Stomach (tissue), 9 donors: ENCODE results near the gene SPTSSB. TPM values are rescaled to one million over a fixed set of nuclear protein-coding genes. Genes with fewer than 3 reads are reported as not detected.
A peak's percentile ranks its signal among the peaks of the same experiment; 100 is the strongest.

Source experiments
- DNase-seq, 2 donors: peaks; one replicate each; pipeline versions ENCODE4 v3.0.0 to v3.0.0-alpha.2; 2013 to 2019
- H3K27ac ChIP-seq, 5 donors: fragments of 200-600 bp in 4 of 5; sonication (generic) in 4 of 5; one replicate each; pipeline ENCODE4 v1.5.1; 2013 to 2019; ENCODE audit warnings: mild to moderate bottlenecking in 1 of 5, moderate library complexity in 1 of 5
- H3K27me3 ChIP-seq, 3 donors: fragments of 200-600 bp; sonication (generic); one replicate each; pipeline ENCODE4 v1.5.1; 2017 to 2019; ENCODE audit warnings: mixed run types in 1 of 3
- H3K36me3 ChIP-seq, 4 donors: fragments of 200-600 bp; sonication (generic); 1 replicate in 3 of 4; 2 replicates in 1 of 4; pipeline ENCODE4 v1.5.1; 2016 to 2019
- H3K4me1 ChIP-seq, 4 donors: fragments of 200-600 bp; sonication (generic); one replicate each; pipeline ENCODE4 v1.5.1; 2016 to 2019
- H3K4me3 ChIP-seq, 4 donors: fragments of 200-600 bp; sonication (generic) in 3 of 4; one replicate each; pipeline ENCODE4 v1.5.1; 2016 to 2019; ENCODE audit warnings: mild to moderate bottlenecking in 1 of 4
- H3K9me3 ChIP-seq, 4 donors: fragments of 200-600 bp; sonication (generic); one replicate each; pipeline ENCODE4 v1.5.1; 2016 to 2019
- EP300 ChIP-seq: sonication (generic); formaldehyde crosslinking; IDR thresholded peaks from one replicate; pipeline ENCODE4 v1.6.1; 2017; ENCODE audit warnings: antibody characterized with exemption
- POLR2A ChIP-seq, 4 donors: fragments of 450-650 bp; IDR thresholded peaks; one replicate each; pipeline ENCODE4 v1.6.1; 2016; ENCODE audit warnings: antibody characterized with exemption in 4 of 4, control low read depth in 2 of 4, mild to moderate bottlenecking in 1 of 4, moderate library complexity in 1 of 4
- POLR2AphosphoS5 ChIP-seq, 3 donors: sonication (generic); formaldehyde crosslinking; IDR thresholded peaks; one replicate each; pipeline ENCODE4 v1.6.1; 2016; ENCODE audit warnings: antibody characterized with exemption in 3 of 3
- WGBS, 5 donors: extraction: QIAGEN DNeasy Blood & Tissue Kit in 3 of 5; methylation state at CpG; one replicate each; pipeline versions ENCODE4 v1.1.5 to v1.1.7; 2013 to 2018; 5-methylcytosine and 5-hydroxymethylcytosine counted together
- intact Hi-C: fragments of 100-400 bp; cut with DNase I; formaldehyde crosslinking; loops from one replicate; pipeline ENCODE4 v1.15.1; 2023; ENCODE audit warnings: low total_unique reads
- polyA plus RNA-seq, 3 donors: library from polyadenylated mRNA; stranded (reverse); fragments of 200-250 nt; gene quantifications; one replicate each; pipeline ENCODE4 v1.2.3, GENCODE V29; 2013
- total RNA-seq, 5 donors: library from RNA; depleted of rRNA; stranded (reverse); fragments of >200 nt; gene quantifications; one replicate each; pipeline versions ENCODE4 v1.1.0 to v1.2.3, GENCODE V29; 2014 to 2016
- TF ChIP-seq, protein P1 (sequence below), 7 experiments: fragments of 450-650 bp in 4 of 7; fragments of 200-600 bp in 3 of 7; sonication (generic) in 3 of 7; IDR thresholded peaks; one replicate each; pipeline ENCODE4 v1.5.1; 2016 to 2019; ENCODE audit warnings: antibody characterized with exemption in 7 of 7, control low read depth in 2 of 7, mild to moderate bottlenecking in 1 of 7
- donor health status: healthy with polysubstance abuse.
- donor health status: Bipolar disorder and iron deficiency.
- donor health status: healthy.

Gene SPTSSB
- total and polyA plus RNA-seq, 8 donors, result 0.29 to 86.3 (median 12.1) TPM

DNA sequence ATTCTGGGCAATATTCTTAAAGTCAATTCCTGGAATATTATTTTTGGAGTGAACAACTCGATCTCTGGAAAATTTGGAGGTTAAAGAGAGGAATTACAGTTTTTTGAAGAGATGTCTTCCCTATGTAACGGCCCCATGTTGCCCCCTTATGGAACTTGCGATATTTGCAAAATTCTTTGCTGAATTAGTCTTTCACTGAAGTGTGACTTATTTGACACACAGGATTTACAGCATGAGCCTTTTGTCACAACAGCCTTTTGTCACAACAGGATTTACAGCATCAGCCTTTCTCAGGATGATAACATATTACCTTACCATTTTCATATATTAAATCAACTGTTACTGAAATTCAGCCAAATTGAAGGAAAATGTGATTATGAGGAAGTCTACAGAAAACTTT lies 37.8 kb upstream of the SPTSSB start:
- TF ChIP-seq, protein P1, sequence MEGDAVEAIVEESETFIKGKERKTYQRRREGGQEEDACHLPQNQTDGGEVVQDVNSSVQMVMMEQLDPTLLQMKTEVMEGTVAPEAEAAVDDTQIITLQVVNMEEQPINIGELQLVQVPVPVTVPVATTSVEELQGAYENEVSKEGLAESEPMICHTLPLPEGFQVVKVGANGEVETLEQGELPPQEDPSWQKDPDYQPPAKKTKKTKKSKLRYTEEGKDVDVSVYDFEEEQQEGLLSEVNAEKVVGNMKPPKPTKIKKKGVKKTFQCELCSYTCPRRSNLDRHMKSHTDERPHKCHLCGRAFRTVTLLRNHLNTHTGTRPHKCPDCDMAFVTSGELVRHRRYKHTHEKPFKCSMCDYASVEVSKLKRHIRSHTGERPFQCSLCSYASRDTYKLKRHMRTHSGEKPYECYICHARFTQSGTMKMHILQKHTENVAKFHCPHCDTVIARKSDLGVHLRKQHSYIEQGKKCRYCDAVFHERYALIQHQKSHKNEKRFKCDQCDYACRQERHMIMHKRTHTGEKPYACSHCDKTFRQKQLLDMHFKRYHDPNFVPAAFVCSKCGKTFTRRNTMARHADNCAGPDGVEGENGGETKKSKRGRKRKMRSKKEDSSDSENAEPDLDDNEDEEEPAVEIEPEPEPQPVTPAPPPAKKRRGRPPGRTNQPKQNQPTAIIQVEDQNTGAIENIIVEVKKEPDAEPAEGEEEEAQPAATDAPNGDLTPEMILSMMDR (IDR thresholded peaks at IDR 0.05), result peak in 5 of 7 experiments; percentile 10 to 38 (median 28)
- TF ChIP-seq POLR2A (IDR thresholded peaks at IDR 0.05) (no peak), EP300 (no peak), POLR2AphosphoS5 (IDR thresholded peaks at IDR 0.05) (no peak)
- no peak overlapping the region for H3K4me3 ChIP-seq
- peak in 1 of 2 donors; percentile 76 for DNase-seq
- peaks cover 19 to 49% (median 28%) of the 10 kb centered on the region in 4 donors for H3K4me1 ChIP-seq
- no peaks in the 10 kb centered on the region for H3K36me3 ChIP-seq
- 16 to 25% (median 21%) methylated on average over 3 of the region's 3 CpGs for WGBS, 5 donors
- intact Hi-C loops, result no loop called here
- H3K9me3 ChIP-seq, result no peaks in the 10 kb centered on the region
- H3K27ac ChIP-seq, result peak overlapping the region in 1 of 5 donors; percentile 47
- H3K27me3 ChIP-seq, result no peaks in the 10 kb centered on the region

DNA sequence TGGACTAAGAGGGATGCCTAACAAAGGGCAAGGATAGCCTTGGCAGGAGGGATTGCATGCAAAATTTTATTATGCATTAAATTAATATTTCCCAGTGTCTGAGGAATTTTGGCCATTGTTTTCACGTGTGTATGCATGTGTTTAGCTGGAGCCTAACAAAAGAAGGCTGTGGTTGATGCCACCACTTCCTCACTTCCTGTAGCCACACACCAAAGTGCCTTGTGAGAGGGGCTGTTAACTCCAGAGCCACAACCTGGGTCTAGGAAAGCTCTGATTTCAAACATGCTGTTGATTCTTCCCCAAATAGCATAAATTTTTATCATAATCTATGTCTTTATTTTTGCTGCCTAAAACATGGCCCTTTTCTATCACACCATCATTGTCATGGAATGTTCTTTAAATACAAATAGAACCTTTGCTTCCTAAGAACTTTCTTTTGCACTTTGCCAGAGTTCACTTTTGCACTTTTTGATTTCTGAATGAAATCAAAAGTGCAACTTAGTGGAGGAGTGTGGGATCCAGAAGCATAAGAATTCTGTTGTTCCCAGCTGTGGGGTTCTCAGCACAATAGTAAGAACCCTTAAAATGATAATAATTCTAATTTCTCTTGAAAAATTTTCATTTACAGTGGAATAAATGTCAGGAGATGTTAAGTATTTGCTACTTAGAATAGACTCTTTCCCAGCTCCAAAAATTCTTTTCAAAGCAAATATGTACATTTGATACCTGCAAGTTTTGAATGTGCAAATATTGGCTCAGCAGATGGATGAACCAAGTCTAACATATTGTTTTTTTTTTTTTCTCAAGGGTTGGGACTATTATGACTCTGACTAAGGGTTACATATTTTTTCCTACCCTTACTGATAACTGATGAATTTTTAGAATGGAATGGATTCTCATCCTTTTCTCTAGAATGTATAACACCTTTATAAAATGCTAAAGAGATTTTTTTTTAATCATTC lies 35.6 kb upstream of the SPTSSB start:
- no peak overlapping the region for H3K4me3 ChIP-seq
- intact Hi-C loops, result no loop called here

DNA sequence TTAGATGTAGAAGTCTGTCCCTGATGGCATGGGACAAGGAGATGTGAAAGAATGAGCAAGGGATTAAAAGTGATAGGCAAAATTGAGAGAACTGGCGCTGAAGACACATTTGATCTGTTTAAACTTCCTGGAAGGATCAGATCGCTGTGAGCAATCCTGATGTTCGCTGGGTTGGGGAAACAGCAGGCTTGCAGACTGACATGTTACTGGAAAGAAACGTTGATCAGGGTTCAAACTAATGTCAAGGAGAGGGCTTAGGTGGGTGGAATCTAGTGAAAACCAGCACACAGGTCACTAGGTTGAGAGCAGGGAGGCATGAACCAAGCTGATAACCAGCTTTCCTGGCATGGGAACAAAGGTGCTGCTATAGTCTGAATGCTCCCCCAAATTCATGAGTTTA lies 34.5 kb upstream of the SPTSSB start:
- Histone ChIP-seq H3K4me1 (peaks cover 11 to 39% (median 20%) of the 10 kb centered on the region in 4 donors), H3K36me3 (no peaks in the 10 kb centered on the region), H3K9me3 (no peaks in the 10 kb centered on the region), H3K27me3 (no peaks in the 10 kb centered on the region), H3K4me3 (no peak overlapping the region), H3K27ac (peak overlapping the region in 1 of 5 donors; percentile 49)
- WGBS, 5 donors, result 63 to 74% (median 64%) methylated on average over 4 of the region's 4 CpGs
- intact Hi-C loops, result no loop called here
- no peak for DNase-seq
- TF ChIP-seq, protein P1 (IDR thresholded peaks at IDR 0.05), result no peak
- TF ChIP-seq POLR2AphosphoS5 (IDR thresholded peaks at IDR 0.05), result no peak
- no peak for TF ChIP-seq EP300
- no peak for TF ChIP-seq POLR2A (IDR thresholded peaks at IDR 0.05)

More for the DNA sequence above, 35.6 kb upstream of the SPTSSB start:
- Histone ChIP-seq H3K4me1 (peaks cover 11 to 43% (median 20%) of the 10 kb centered on the region in 4 donors), H3K27ac (peak overlapping the region in 2 of 5 donors; percentile 28 to 49), H3K9me3 (no peaks in the 10 kb centered on the region), H3K36me3 (no peaks in the 10 kb centered on the region), H3K27me3 (no peaks in the 10 kb centered on the region)
- 20 to 32% (median 25%) methylated on average over 1 of the region's 1 CpG for WGBS, 5 donors
- no peak for TF ChIP-seq POLR2A (IDR thresholded peaks at IDR 0.05)
- TF ChIP-seq, protein P1 (IDR thresholded peaks at IDR 0.05), result no peak
- TF ChIP-seq POLR2AphosphoS5 (IDR thresholded peaks at IDR 0.05), result no peak
- TF ChIP-seq EP300, result no peak
- DNase-seq, result no peak

DNA sequence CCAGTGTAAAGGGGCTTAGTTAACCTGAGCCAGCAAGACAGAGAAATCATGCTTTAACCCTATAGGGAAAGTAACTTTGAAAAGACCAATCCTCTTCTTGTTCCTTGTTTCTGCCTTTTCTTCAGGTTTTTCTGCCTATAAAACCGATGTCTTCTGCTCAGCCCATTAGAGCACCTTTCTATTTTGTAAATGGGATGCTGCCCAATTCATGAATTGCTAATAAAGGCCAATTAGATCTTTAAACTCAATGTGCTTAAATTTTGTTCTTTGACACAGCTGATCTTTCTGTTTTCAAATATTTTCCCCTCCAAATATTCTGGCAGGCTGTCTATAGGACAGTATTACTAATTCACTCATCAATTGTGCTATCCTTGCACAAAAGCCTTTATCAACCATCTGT lies 33.8 kb upstream of the SPTSSB start:
- WGBS, 5 donors, result 40 to 100% (median 94%) methylated on average over 1 of the region's 1 CpG
- H3K4me3 ChIP-seq, result no peak overlapping the region
- no peaks in the 10 kb centered on the region for H3K9me3 ChIP-seq
- no peaks in the 10 kb centered on the region for H3K36me3 ChIP-seq
- intact Hi-C loops, result no loop called here
- H3K27me3 ChIP-seq, result no peaks in the 10 kb centered on the region
- H3K27ac ChIP-seq, result no peak overlapping the region
- TF ChIP-seq POLR2A (IDR thresholded peaks at IDR 0.05) (no peak), EP300 (no peak), POLR2AphosphoS5 (IDR thresholded peaks at IDR 0.05) (no peak)
- TF ChIP-seq, protein P1 (IDR thresholded peaks at IDR 0.05), result no peak
- H3K4me1 ChIP-seq, result peaks cover 11 to 39% (median 20%) of the 10 kb centered on the region in 4 donors
- DNase-seq, result no peak
